ENCODE data around the gene SMAD4. TPM values are rescaled to one million over a fixed set of nuclear protein-coding genes. Genes with fewer than 3 reads are reported as not detected.

Gene SMAD4
- total RNA-seq, 1 donor from 2014 or later, result 80.1 TPM

Other genes starting within 250 kb of the SMAD4 start
- gene MRO, start 210.2 kb upstream of the SMAD4 start, total RNA-seq, result not detected in 2 replicates
- 41.8 and 51.6 TPM in 2 replicates for gene ME2, start 151.1 kb upstream of the SMAD4 start, total RNA-seq
- gene ELAC1, start 62.2 kb upstream of the SMAD4 start, total RNA-seq, result 7.2 and 8.2 TPM in 2 replicates
- 36.9 and 47.4 TPM in 2 replicates for gene MEX3C, start 167.5 kb downstream of the SMAD4 start, total RNA-seq

Measured in glomerular endothelial cell (primary cell).